DMS53 (cell line): ENCODE data around the gene ZFP36.

Experiments used
- DNase-seq: peaks from one replicate; lab custom pipeline; 2025; lab: John Stamatoyannopoulos, UW

The ZFP36 gene

DNA sequence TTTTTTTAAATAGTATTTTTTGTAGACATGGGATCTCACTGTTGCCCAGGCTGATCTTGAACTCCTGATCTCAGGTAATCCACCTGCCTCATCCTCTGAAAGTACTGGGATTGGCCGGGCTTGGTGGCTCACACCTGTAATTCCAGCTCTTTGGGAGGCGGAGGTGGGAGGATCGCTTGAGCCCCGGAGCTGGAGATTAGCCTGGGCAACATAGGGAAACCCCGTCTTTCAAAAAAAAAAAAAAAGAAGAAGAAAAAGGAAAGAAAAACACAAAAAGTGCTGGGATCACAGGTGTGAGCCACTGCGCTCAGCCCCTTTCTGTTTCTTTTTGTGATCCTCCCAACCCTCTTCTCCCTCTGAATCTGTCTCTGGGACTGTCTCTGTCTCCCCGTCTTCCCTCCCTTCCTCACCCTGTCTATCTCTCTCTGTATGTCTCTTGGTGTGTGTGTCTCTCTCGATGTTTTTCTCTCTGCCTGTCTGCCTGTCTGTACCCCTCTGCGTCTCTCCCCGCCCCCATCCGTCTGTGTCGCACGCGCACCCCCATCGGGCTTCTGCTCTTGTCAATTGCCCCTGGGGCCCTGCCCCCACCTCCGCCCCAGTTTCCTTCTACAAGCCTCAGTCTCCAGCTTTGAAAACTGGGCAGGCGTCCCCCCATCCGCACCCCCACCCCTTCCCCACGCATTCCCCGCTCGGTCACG, 540 bp upstream of the ZFP36 start:
- DNase-seq, result peak; percentile 59

GRCh38 chr19:39407410-39407659, 688 bp downstream of the ZFP36 start:
- DNase-seq, result no peak

GRCh38 chr19:39407660-39408391, 1.2 kb downstream of the ZFP36 start:
- DNase-seq, result peak; percentile 82

GRCh38 chr19:39408392-39409207, 2.0 kb downstream of the ZFP36 start:
- peak; percentile 70 for DNase-seq

DNA sequence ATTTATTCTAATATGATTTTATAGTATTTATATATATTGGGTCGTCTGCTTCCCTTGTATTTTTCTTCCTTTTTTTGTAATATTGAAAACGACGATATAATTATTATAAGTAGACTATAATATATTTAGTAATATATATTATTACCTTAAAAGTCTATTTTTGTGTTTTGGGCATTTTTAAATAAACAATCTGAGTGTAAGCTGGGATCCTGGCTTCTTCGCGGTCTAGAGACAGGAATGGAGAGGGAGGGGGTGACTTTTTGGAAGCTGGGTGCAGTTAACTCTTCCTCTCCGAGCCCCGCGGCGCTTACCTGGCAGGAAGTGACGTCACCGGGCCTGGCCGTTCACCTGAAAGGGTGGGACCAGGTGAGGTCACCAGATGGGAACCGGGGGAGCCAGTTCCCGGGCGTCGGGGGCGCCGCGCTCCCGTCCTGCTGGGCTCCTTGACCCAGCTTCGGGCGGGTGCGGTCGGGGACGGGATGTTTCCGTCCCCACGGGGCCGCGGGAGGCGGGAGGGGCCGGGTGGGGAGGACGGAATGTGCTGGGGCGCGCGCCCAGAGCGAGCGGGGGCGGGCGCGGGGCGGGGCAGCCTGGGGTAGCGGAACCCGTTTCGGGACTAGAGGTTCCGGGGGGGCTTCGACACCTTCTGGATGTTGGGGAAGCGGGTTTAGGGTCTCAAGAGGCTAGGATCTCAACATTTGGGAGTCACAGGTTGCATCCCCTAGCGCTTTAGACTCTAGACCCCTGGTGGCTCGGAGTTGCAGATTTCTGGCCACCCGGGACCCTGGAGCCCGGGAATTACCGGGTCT, 2.8 kb downstream of the ZFP36 start:
- peak; percentile 99 for DNase-seq

GRCh38 chr19:39410017-39410830, 3.6 kb downstream of the ZFP36 start:
- DNase-seq, result peak; percentile 85

GRCh38 chr19:39410831-39411080, 4.1 kb downstream of the ZFP36 start:
- DNase-seq, result no peak

DNA sequence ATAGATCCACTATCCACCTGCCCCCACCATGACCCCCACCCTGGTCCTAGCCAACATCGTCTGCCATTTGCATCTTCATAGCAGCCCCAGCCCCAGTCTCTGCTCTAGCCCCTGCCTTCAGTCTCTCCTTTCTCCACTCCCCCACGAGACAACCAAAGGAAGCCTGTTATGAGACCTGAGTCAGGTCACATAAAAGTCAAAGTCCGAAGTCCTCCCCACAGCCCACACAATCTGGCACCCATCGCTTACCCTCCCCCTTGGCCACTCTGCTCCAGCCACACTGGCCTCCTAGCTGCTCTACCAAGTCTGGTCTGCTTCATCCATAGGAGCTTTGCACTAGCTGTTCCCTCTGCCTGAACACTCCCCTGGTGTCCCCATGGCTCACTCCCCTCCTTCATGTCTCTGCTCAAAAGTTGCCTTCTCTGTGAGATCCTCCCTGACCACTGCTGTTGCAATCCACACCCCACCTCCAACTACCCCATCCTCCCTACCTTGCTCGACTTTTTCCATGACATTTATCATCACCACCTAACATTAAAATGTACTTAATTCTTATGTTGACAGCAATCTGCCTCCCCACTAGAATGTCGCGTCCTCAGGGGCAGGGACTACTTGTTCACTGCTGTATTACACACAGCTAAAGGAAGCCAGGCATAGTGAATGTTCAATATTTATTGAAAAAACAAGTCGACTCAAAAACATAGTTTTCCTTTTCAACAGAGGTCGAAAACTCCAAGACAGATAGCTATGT, 4.6 kb downstream of the ZFP36 start:
- DNase-seq, result peak; percentile 76

GRCh38 chr19:39411832-39412099, 5.1 kb downstream of the ZFP36 start:
- peak; percentile 98 for DNase-seq

DNA sequence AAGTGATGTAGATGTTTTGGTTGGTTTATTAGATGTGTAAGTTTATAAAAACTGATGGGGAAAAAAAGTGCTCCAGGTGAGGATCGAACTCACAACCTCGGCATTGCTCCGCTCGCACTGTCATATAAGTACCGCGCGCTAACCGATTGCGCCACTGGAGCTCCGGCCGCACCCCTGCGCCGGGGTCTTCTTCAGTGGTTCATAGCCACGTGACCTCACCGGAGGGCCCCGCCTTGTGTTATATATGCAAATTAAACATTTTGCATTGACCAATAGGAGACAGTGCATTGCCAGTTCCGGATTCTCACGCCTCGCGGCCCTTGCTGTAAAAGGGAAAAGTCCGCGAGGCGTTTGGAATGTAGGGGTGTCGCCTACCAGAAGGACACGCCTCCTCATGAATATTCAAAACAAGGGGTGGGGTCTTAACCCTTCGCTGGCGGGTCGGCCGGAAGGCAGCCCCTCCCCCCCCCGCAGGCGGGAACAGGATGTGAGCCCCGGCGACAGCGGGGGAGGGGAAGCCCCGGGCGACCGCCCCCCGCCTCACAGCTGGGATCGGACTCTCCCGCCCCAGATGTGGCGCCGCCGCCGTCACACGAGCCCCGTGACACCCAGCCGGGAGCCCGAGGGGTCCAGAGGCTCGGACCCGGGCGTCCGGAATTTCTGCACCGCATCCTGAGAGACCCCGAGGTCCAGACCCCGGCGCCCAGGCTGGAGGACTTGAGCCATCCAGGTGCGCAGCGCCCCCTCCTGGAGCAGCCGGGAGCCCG, 5.6 kb downstream of the ZFP36 start, which contains the start of gene PLEKHG2:
Gene PLEKHG2 (plus strand): TSS at position 570 of the 767 bp plus-strand sequence. CDS start 1,418 bp downstream, outside the sequence.
- peak; percentile 100 for DNase-seq

GRCh38 chr19:39412867-39413271, 6.2 kb downstream of the ZFP36 start:
- DNase-seq, result peak; percentile 60

- peak; percentile 57 for DNase-seq
These were observed 6.7 kb downstream of the ZFP36 start for GRCh38 chr19:39413272-39413910.

DNA sequence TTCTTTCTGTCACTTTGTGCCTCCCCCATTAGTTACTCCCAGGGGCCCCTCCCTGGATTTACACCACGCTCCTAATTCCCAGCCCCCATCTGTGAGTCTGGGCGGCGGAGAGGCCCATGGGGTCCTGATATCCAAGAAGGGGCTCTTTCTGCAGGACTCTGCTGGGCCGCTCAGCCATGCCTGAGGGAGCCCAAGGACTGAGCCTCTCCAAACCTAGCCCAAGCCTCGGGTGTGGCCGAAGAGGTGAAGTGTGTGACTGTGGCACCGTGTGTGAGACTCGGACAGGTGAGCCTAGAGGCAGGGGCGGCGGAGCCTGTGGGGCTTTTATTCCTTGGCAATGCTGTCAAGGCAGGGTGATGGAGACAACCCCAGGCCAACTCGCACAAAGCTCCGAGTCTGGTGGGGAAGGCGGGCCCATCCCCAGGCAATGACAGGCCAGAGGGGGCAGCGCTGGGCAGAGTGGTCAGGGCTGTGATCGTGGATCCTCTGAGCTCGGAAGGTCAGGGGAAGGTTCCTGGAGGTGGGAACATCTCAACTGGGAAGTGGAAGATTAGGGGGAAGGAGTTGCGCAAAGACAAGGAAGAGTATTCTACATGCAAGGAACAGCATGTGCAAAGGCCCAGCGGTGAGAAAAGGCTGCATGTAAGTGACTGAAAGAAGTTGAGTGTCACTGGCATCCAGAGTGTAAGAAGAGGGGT, 7.4 kb downstream of the ZFP36 start:
- no peak for DNase-seq

DNA sequence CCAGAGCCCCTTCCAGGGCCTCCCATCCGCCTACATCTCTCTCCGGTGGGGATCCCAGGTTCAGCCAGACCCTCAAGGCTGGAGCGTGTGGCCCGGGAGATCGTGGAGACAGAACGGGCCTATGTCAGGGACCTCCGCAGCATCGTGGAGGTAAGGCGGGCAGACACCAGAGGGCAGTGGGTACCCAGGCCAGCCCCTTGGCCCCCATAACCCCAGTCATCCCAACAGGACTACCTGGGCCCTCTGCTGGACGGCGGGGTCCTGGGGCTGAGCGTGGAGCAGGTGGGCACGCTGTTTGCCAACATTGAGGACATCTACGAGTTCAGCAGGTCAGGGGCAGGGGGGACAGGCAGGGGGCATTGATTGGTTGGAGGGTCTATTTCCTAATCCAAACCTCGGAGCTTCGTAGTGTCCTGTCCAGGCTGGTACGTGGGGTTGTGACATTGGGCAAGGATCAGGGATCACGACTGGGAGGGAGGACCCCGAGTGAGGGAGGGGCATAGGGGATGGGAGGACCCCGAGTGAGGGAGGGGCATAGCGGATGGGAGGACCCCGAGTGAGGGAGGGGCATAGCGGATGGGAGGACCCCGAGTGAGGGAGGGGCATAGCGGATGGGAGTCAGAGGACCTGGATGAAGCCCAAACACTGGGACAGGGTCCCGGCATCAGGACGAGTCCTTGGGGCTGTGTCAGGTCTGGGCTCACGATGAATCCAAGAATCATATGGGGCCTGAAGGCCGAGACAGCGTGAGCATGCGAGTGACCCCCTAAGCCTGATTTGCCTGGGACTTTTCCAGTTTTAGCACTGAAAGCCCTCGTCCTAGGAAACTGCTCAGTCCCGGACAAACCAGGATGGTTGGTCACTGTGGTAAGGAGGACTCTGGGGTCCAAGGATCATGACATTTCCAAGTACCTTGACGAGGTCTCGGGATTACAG, 8.7 kb downstream of the ZFP36 start:
- no peak for DNase-seq

- peak; percentile 57 for DNase-seq
These were observed 9.8 kb downstream of the ZFP36 start for GRCh38 chr19:39416152-39417120.

GRCh38 chr19:39417463-39418181, 11.0 kb downstream of the ZFP36 start:
- no peak for DNase-seq
